Suppressor macrophage treated with lipopolysaccharide for 1 hour (primary cell): ENCODE measurements around the gene TGM6.

ENCODE experiments used
- DNase-seq, 3 donors: peaks; one replicate each; pipeline ENCODE4 v3.0.0-alpha.2; 2020 to 2022

The TGM6 gene

DNA sequence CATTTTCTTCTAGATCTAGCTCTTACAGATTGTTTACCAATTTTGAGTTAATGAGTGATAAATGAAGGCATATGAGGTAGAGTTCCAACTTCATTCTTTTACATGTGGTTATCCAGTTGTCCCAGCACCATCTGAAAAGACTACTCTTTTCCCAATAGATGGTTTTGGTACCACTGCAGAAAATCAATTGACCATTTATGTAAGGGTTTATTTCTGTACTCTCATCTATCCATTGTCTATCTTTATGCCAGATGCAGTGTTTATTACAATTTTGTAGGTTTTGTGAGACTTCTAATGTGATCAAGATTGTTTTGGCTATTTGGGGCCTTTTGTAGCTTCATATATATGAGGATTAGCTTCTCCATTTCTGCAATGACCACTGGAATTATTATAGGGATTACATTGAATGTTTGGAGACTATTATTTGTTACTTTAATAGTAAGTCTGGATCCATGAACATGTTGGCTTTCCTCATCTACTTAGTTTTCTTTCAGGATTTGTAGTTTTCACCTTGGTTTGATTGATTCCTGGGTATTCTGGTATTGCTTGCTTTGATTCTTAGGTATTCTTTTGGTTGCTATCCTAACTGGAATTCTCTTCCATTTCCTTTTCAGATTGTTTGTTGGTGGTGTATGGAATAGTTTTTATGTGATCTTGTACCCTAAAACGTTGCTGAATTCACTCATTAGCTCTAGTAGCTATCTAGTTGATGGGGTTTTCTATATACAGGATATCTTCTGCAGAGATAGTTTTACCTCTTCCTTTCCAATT is 79.5 kb downstream of the TGM6 start:
- no peak for DNase-seq

DNA sequence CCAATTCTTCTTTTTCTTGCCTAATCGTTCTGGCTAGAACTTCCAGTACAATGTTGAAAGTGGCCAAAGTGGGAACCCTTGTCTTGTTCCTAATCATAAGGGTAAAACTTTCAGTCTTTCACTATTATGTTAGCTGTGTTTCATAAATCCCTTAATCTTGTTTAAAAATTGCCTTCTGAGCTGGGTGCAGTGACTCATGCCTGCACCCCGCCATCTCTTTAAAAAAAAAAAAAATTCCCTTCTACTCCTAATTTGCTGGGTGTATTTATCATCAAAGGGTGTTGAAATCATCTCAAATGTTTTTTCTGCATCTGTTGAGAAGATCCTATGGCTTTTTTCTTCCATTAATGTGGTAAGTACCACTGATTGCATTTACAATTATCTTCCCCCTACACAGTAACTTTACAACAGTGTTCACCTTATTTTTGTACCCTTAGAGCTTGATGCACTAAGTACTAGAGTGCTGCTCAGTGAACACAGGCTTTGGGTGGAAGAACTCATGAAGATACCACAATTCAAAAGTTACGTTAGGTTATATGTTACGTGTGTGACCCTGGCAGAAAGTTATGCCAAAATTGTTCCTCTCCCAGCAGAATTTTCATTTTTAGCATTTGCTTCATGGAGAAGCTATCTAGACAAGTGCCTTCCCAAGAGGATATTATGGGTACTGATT is 80.2 kb downstream of the TGM6 start:
- DNase-seq: peak in 1 of 3 donors; percentile 19

DNA sequence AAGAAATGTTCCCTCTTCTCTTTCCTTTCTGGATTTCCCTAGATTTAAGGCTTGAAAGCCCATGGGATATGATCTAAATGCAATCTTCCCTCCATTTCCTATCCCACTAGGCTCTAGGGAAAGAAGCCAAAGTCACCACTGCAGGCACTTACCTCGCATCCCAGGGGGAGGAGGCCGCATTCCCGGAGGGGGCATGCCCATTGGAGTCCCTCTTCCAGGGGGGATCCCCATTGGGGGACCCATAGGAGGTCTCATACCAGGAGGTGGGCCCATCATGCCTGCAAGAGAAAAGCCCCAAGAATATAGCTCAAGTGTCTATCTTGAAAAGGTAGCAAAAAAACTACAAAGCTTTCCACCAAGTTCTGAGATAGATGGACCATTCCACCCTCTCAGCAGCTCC is 81.8 kb downstream of the TGM6 start:
- no peak for DNase-seq

DNA sequence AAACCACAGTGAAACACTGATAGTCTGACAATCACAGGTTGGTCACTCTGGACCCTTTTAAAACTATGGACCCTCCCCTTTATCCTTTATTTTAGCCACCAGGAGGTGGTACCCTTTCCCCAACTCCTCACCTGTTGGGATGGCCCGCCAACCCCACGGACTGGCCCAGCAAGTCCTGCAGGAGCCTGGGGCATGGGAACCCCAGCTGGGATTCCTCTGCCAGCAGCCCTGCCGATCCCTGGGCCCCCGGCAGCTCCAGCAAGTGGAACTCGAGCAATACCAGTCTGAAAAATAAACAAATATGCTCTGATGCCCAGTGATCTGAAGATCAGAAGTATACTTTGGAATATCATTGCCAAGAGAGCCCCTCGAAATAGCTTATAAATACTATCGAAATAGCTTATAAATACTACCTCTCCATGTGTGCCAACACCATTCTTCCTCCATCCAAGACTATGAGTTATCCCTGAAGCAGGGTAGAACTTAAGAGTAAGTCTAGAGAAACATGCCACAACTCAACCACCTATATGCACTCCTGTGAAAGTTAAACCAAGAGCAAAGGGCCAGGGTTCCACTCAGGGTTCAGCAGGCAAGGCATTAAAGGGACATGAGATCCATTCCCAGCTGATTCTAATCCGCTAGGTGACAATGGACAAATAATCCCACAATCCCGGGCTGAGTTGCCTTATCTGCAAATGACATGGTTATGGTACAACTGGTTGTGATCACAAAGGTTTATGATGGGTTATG is 83.1 kb downstream of the TGM6 start:
- no peak for DNase-seq

DNA sequence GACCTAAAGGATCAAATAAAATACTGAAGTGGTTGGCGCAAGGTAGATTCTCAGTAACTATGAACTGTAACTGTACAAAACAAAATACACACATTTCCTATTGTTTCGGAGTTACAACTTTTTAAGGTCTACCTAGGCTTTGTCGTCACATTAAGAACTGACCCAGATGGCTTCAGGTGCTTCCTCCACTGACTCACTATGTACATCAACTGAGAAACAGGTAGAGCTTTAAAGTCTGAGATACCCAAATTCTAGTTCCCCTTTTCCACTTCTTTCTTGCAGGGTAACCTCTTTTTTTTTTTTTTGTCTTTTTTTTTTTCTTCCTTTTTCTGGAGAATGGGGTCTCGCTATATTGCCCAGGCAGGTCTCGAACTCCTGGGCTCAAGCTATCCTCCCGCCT is 84.4 kb downstream of the TGM6 start:
- DNase-seq: no peak

DNA sequence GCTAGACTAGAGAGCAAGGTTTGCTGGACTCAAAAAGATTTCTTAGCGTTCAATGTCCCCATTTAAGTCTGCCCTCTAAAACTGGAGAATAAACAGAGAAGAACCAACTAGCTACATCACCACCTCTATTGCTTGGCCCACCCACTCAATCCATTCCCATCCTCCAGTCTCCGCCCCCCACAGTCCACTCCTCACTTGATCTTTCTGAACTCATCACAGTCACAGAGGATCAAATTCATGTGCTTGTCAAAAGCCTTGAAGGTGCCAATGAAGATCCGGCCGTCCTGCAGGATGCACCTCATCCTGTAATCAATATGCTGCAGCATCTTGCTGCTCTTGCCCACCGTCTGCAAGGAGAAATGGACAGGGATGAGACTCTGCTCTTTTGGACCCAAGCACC is 86.7 kb downstream of the TGM6 start:
- no peak for DNase-seq

DNA sequence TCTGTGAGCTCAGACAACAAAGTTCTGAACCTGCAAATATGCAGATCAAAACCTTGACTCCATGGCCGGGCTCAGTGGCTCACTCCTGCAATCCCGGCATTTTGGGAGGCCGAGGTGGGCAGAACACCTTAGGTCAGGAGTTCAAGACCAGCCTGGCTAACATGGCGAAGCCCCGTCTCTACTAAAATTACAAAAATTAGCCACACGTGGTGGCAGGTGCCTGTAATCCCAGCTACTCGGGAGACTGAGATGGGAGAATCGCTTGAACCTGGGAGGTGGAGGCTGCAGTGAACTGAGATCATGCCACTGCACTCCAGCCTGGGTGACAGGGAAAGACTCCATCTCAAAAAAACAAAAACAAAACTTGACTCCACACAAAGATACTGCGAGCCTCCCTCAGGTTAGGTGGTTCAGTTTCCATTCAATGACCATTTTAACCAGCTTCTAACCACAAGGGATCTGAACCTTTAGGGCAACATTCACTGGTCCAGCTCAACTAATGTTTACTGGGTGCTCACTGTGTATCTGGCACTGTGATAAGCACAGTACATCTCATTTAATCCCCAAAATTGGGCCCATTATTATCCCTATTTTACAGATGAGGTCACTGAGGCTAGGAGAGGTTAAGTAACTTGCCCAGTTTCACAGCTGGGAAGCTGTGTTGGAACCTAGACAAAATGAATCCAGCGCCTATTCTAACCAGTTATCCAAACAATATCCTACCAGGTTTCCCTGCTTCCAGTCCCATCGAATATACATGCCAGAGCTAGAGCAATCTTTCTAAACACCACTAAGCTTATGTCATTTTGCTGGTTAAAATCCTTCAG is 88.1 kb downstream of the TGM6 start:
- DNase-seq: no peak

DNA sequence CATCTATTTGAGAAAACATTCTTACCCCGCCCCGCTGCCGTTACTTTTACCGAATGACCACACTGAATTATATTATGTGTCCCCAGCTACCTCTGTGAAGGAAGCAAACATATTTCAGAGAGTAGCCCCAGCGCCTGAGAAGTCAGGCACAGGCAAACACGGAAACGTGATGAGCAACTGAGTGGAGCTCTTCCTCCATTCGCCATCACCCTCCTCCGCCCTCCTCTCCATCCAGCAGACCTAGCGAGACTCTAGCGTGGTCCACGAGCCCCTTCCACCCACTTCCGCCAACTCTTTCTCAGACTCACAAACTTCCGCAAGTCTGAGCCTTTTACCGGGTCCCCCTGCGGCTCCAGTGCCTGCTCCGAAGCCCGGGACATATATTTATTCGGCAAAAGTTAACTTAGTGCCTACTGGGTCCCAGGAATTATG is 89.3 kb downstream of the TGM6 start:
- DNase-seq: peak; percentile 58 to 68 (median 67)

DNA sequence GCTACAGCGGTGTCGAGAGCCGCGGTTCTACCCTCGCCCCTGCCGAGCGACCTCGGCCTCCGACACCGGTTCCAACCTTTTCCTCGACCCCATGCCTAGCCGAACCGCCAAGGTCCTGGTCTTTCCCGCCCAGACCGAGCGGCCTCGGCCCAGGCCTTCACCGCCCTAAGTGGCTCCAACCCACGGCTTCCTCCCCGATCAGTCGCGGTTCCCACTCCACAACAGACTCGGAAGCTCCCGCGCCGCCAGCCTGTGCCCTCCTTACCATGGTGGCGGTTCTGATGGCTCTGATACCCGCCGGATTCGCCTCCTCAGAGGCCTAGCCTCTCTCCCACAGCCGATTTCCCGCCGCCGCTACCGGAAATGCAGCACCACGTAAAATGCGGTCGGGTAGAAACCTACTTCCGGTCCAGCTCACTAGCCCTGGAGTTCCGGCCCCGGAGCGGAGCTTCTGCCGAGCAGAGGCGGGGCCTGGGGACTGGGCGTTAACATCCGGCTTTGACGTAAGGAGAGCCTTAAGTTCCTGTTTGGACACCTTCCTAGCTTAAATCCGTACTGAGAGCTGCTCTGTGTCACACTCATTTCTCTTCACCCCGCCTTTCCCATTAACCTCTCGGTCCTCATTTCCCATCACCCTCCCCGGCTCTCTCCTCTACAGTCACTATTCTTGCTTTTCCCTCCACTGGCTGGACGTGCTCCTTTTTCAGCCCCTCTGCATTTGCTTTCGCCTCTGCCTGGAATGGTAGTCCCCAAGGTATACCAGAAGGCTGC is 89.9 kb downstream of the TGM6 start, which contains the start of gene SNRPB:
SNRPB (minus strand) TSS at position 367 of the 771 bp plus-strand sequence; CDS start at position 268, 99 bp downstream.
- peak; percentile 98 to 99 (median 98) for DNase-seq

DNA sequence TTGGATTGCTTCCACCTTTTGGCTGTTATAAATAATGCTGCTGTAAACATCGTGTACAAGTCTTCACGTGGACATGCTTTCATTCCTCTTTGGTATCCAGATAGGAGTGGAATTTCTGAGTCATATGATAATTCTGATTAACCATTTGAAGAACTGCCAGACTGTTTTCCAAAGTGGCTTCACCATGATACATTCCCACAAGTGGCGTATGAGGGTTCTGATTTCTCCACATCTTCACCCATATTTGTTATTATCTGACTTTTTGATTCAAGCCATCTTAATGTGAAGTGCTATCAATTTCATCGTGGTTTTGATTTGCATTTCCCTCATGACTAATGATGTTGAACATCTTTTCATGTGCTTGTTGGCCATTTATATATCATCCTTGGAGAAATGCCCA is 92.8 kb downstream of the TGM6 start:
- DNase-seq: no peak

DNA sequence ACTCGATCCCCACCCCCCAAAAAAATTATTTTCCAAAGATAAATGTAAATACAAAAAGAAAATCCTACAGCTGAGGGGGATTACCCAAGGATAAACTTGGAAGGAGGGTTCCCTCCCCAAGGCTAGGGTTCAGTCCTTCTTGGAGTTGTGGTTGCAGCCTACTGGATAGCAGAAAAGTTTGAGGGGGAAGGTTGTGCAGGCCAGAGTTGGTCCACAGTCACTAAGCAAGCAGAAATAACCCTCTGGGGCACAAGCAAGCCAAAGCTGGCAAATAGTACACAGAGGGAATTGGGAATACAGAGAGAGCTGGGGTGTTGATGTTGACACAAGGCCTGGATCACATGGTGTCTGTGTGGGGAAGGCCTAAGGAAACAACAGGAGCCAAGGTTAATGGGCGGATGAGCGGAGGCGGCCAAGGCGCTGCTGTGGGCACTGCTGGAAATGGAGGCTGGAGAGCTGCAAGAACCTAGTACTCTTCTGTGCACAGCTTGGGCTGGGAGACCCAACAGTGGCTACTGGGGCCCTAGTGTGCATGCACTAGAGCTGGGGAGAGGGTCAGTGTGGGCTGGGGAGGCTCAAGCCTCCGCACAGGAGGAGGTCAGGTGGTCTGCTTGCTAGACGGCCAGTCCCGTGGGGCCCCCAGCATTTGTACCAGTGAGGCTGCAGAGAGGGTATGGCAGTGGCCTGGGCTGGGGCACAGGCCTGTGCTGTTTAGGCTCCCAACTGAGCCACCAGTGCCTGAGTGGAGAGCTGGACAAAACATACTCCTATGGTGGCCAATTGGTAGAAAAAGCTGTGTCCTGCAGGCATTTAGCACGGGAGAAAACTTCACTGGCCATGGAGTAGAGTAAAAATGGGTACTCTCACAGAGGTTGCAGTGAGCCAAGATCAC is 95.4 kb downstream of the TGM6 start:
- DNase-seq: no peak

DNA sequence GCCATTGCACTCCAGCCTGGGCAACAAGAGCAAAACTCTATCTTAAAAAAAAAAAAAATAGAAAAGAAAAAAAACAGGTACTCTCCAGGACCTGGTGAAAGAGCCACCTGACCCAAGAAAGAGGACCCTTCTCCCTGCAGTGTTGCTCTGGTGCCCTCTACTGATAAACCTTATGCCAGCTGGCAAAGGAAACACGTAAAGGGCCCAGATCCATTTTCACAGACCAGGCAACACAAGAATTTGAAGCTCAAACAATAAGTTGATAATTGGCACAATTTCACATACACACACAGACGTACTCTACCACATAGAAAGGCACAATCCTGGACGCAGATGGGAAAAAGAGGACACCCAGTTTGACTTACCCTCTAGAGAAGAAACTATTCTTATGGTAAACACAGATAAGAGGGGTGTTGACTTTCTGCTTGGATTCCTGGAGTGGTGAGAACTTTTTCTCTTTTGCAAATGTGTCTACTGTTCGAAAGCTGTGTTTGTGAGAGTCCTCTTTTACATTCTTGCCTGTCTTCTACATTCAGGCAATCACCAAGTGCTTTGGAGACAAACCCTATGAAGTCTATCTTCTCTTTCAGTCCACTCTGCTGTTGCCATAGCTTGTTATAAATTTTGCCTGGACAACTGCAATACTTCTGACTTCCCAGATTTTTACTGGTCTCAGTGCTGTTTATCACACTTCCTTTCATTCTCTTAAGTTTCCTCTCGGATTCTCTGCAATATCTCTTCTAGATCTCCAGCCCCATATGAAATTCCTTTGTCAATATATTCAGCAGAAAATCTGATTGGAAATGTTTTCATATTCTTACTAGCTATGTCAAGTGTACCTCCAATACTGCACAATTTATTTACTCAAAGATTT is 96.3 kb downstream of the TGM6 start:
- no peak for DNase-seq

DNA sequence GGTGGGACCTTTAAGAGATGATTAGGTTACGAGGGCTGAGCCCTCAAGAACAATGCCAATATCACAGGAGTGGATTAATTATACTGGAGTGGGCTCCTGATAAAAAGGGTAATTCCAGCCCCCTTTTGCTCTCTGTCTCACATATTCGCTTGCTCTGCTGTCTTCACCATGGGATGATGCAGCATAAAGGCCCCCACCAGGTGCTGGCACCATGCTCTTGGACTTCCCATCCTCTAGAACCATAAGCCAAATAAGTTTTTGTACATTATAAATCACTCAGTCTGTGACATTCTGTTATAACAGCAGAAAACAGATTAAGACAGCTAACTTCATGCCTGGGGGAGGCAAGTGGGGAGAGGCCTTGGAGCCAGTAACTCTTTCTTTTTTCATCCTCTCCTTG is 99.7 kb downstream of the TGM6 start:
- DNase-seq: no peak
